Neural progenitor cell (in vitro differentiated cells): ENCODE measurements around the gene STK32A. TPM values are rescaled to one million over a fixed set of nuclear protein-coding genes. Genes with fewer than 3 reads are reported as not detected.
A peak's percentile ranks its signal among the peaks of the same experiment; 100 is the strongest.

ENCODE experiments used
- DNase-seq: peaks from one replicate; pipeline ENCODE4 v3.0.0-alpha.2; 2016; ENCODE audit warnings: low spot score
- H2AFZ ChIP-seq: fragments of 200-600 bp; sonication (generic); replicated peaks from 2 replicates; pipeline ENCODE4 v1.6.1; 2016; ENCODE audit warnings: antibody characterized with exemption
- H3F3A ChIP-seq: fragments of 200-600 bp; sonication (generic); 2 replicates; pipeline ENCODE4 v1.6.1; 2016; ENCODE audit warnings: antibody characterized with exemption, low read depth
- H3K27ac ChIP-seq: fragments of 200-600 bp; sonication (generic); 2 replicates; pipeline ENCODE4 v1.5.1; 2016; ENCODE audit warnings: mild to moderate bottlenecking
- H3K27me3 ChIP-seq: fragments of 200-600 bp; sonication (generic); 2 replicates; pipeline ENCODE4 v1.6.1; 2016; ENCODE audit warnings: mild to moderate bottlenecking, moderate library complexity
- H3K36me3 ChIP-seq: fragments of 200-600 bp; sonication (generic); 2 replicates; pipeline ENCODE4 v1.5.1; 2016
- H3K4me1 ChIP-seq: fragments of 200-600 bp; sonication (generic); 2 replicates; pipeline ENCODE4 v1.6.1; 2016; ENCODE audit warnings: mixed run types
- H3K4me2 ChIP-seq: fragments of 200-600 bp; sonication (generic); 2 replicates; pipeline ENCODE4 v1.6.1; 2016
- H3K4me3 ChIP-seq: fragments of 200-600 bp; sonication (generic); 2 replicates; pipeline ENCODE4 v1.5.1; 2016
- H3K79me2 ChIP-seq: fragments of 200-600 bp; sonication (generic); 2 replicates; pipeline ENCODE4 v1.6.1; 2016; ENCODE audit warnings: low read depth
- H3K9ac ChIP-seq: fragments of 200-600 bp; sonication (generic); 2 replicates; pipeline ENCODE4 v1.6.1; 2016
- H3K9me3 ChIP-seq: fragments of 200-600 bp; sonication (generic); 2 replicates; pipeline ENCODE4 v1.5.1; 2016; ENCODE audit warnings: low read depth
- H4K20me1 ChIP-seq: fragments of 200-600 bp; sonication (generic); 2 replicates; pipeline ENCODE4 v1.6.1; 2016; ENCODE audit warnings: low read depth
- H3K27ac Mint-ChIP-seq: 3 replicates; pipeline ENCODE4 v1.8.0; 2021; ENCODE audit warnings: mixed read lengths
- H3K27me3 Mint-ChIP-seq: 2 replicates; pipeline ENCODE4 v1.8.0; 2022; ENCODE audit warnings: low read depth, mild to moderate bottlenecking, inconsistent platforms, moderate library complexity, mixed read lengths; ENCODE audit not compliant: insufficient read depth
- H3K36me3 Mint-ChIP-seq: 3 replicates; pipeline ENCODE4 v1.8.0; 2021; ENCODE audit warnings: mixed read lengths
- H3K4me1 Mint-ChIP-seq: 3 replicates; pipeline ENCODE4 v1.8.0; 2021; ENCODE audit warnings: mixed read lengths
- H3K4me3 Mint-ChIP-seq: 3 replicates; pipeline ENCODE4 v1.8.0; 2021; ENCODE audit warnings: mild to moderate bottlenecking, moderate library complexity, mixed read lengths
- H3K9me3 Mint-ChIP-seq: 3 replicates; pipeline ENCODE4 v1.8.0; 2020; ENCODE audit warnings: mixed read lengths
- CTCF ChIP-seq: fragments of 200-600 bp; sonication (generic); IDR thresholded peaks from 2 replicates; pipeline ENCODE4 v1.5.1; 2017; ENCODE audit warnings: antibody characterized with exemption, mild to moderate bottlenecking
- EZH2 ChIP-seq: fragments of 200-600 bp; sonication (generic); IDR thresholded peaks from 2 replicates; pipeline ENCODE4 v1.6.1; 2017; ENCODE audit warnings: antibody characterized with exemption, mild to moderate bottlenecking, moderate library complexity
- EZH2phosphoT487 ChIP-seq: fragments of 200-600 bp; sonication (generic); IDR thresholded peaks from 2 replicates; pipeline ENCODE4 v1.6.1; 2017; ENCODE audit warnings: antibody characterized with exemption
- total RNA-seq: library from RNA; depleted of rRNA; stranded (reverse); fragments of >200 nt; gene quantifications from 2 replicates; pipeline ENCODE4 v1.2.3, GENCODE V29; 2015; ENCODE audit warnings: low replicate concordance

Gene STK32A
- total RNA-seq, 1 donor from 2014 or later, result 16.7 TPM

GRCh38 chr5:147245381-147246165 is 10.7 kb downstream of the STK32A start:
- Histone ChIP-seq H3K9me3 (no peaks in the 10 kb centered on the region), H3K4me3 (no peak overlapping the region), H3F3A (peaks cover 1% of the 10 kb centered on the region), H3K4me2 (no peak overlapping the region), H3K9ac (no peak overlapping the region), H3K79me2 (no peaks in the 10 kb centered on the region), H2AFZ (no peak overlapping the region), H3K27me3 (no peaks in the 10 kb centered on the region), H3K27ac (no peak overlapping the region), H4K20me1 (no peaks in the 10 kb centered on the region), H3K36me3 (no peaks in the 10 kb centered on the region), H3K4me1 (peaks cover 8% of the 10 kb centered on the region)
- Mint-ChIP-seq H3K36me3 (no peaks in the 10 kb centered on the region), H3K9me3 (no peaks in the 10 kb centered on the region), H3K4me3 (no peak overlapping the region), H3K27me3 (peaks cover 2% of the 10 kb centered on the region), H3K4me1 (no peaks in the 10 kb centered on the region), H3K27ac (no peak overlapping the region)
- TF ChIP-seq CTCF (no peak), EZH2phosphoT487 (no peak), EZH2 (no peak)
- no peak for DNase-seq

- Histone ChIP-seq H3K79me2 (no peaks in the 10 kb centered on the region), H3K4me3 (no peak overlapping the region), H3K27me3 (no peaks in the 10 kb centered on the region), H3K9me3 (no peaks in the 10 kb centered on the region), H3F3A (no peaks in the 10 kb centered on the region), H3K4me2 (no peak overlapping the region), H2AFZ (no peak overlapping the region), H3K4me1 (peaks cover 5% of the 10 kb centered on the region), H3K36me3 (no peaks in the 10 kb centered on the region), H3K9ac (no peak overlapping the region), H4K20me1 (no peaks in the 10 kb centered on the region), H3K27ac (no peak overlapping the region)
- no peak for DNase-seq
- Mint-ChIP-seq H3K36me3 (no peaks in the 10 kb centered on the region), H3K27me3 (peaks cover 2% of the 10 kb centered on the region), H3K27ac (no peak overlapping the region), H3K9me3 (no peaks in the 10 kb centered on the region), H3K4me1 (no peaks in the 10 kb centered on the region), H3K4me3 (no peak overlapping the region)
- TF ChIP-seq EZH2phosphoT487 (no peak), CTCF (no peak), EZH2 (no peak)
Measured at GRCh38 chr5:147248561-147248960, 13.7 kb downstream of the STK32A start.

DNA sequence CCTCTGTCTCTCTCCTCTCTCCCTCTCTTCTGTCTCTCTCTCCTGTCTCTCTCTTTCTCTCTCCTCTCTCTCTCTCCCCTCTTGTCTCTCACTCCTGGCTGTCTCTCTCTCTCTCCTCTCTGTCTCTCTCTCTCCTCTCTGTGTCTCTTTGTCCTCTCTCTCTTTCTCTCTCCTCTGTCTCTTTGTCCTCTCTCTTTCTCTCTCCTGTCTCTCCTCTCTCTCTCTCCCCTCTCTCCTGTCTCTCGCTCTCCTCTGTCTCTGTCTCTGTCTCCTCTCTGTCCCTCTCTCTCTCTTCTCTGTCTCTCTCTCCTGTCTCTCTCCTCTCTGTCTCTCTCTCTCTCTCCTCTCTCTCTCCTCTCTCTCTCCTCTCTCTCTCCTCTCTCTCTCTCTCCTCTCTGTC is 25.0 kb downstream of the STK32A start:
- no peaks in the 10 kb centered on the region for H3K36me3 ChIP-seq
- no peak for TF ChIP-seq EZH2phosphoT487
- no peak for TF ChIP-seq CTCF
- TF ChIP-seq EZH2, result no peak
- H3K9me3 ChIP-seq, result no peaks in the 10 kb centered on the region
- no peak overlapping the region for H3K9ac ChIP-seq
- Mint-ChIP-seq H3K4me1 (no peaks in the 10 kb centered on the region), H3K4me3 (no peak overlapping the region), H3K9me3 (no peaks in the 10 kb centered on the region), H3K36me3 (no peaks in the 10 kb centered on the region), H3K27ac (peak overlapping the region; percentile 8), H3K27me3 (no peaks in the 10 kb centered on the region)
- H3K4me2 ChIP-seq, result no peak overlapping the region
- H4K20me1 ChIP-seq, result no peaks in the 10 kb centered on the region
- no peaks in the 10 kb centered on the region for H3K27me3 ChIP-seq
- peaks cover 13% of the 10 kb centered on the region for H3K4me1 ChIP-seq
- H2AFZ ChIP-seq, result no peak overlapping the region
- no peaks in the 10 kb centered on the region for H3K79me2 ChIP-seq
- no peaks in the 10 kb centered on the region for H3F3A ChIP-seq
- no peak overlapping the region for H3K27ac ChIP-seq
- H3K4me3 ChIP-seq, result no peak overlapping the region
- DNase-seq, result no peak
